SU-DHL-6 (cell line): ENCODE results near the gene SPINK9.

Source experiments
- H2AFZ ChIP-seq: fragments of 200-600 bp; sonication (generic); 2 replicates; pipeline ENCODE4 v1.6.1; 2014; ENCODE audit warnings: low read depth, mild to moderate bottlenecking, moderate library complexity, mixed read lengths, antibody characterized with exemption, low read length; ENCODE audit not compliant: severe bottlenecking
- H3F3A ChIP-seq: fragments of 200-600 bp; shearing (Covaris generic); 2 replicates; pipeline ENCODE4 v1.6.0; 2016; ENCODE audit warnings: antibody characterized with exemption, mild to moderate bottlenecking; ENCODE audit not compliant: insufficient read depth
- H3K27ac ChIP-seq: fragments of 200-600 bp; sonication (generic); 2 replicates; pipeline ENCODE4 v1.5.1; 2016; ENCODE audit warnings: low read depth, mild to moderate bottlenecking, low read length, moderate library complexity, mixed read lengths
- H3K27me3 ChIP-seq: fragments of 200-600 bp; sonication (generic), shearing (Covaris generic); 2 replicates; pipeline ENCODE4 v1.6.0; 2014; ENCODE audit warnings: mild to moderate bottlenecking, low read length
- H3K36me3 ChIP-seq: fragments of 200-600 bp; sonication (generic); 2 replicates; pipeline ENCODE4 v1.6.1; 2014; ENCODE audit warnings: mild to moderate bottlenecking, low read length, mixed read lengths
- H3K4me2 ChIP-seq: fragments of 300-600, 200-600 bp; shearing (Covaris generic), sonication (generic); 2 replicates; pipeline ENCODE4 v1.6.0; 2014; ENCODE audit warnings: low read length, low read depth, mild to moderate bottlenecking; ENCODE audit not compliant: poor library complexity, severe bottlenecking
- H3K4me3 ChIP-seq: fragments of 200-600 bp; sonication (generic); 2 replicates; pipeline ENCODE4 v1.5.1; 2014; ENCODE audit warnings: antibody characterized with exemption, low read length, mild to moderate bottlenecking, mixed read lengths; ENCODE audit not compliant: insufficient read depth, poor library complexity, severe bottlenecking
- H3K79me2 ChIP-seq: fragments of 200-600 bp; sonication (generic); 2 replicates; pipeline ENCODE4 v1.6.1; 2014; ENCODE audit warnings: mild to moderate bottlenecking, low read length, moderate library complexity; ENCODE audit not compliant: insufficient read depth
- H3K9ac ChIP-seq: fragments of 200-600 bp; sonication (generic); 2 replicates; pipeline ENCODE4 v1.7.0; 2014; ENCODE audit warnings: mild to moderate bottlenecking, low read length
- H3K9me2 ChIP-seq: fragments of 200-600 bp; sonication (generic); replicated peaks from 2 replicates; pipeline ENCODE4 v1.6.1; 2014; ENCODE audit warnings: low read length; ENCODE audit not compliant: insufficient read depth
- H3K9me3 ChIP-seq: fragments of 200-600 bp; sonication (generic); 2 replicates; pipeline ENCODE4 v1.6.1; 2014; ENCODE audit warnings: low read length, mixed read lengths; ENCODE audit not compliant: insufficient read depth
- H4K20me1 ChIP-seq: fragments of 200-600 bp; sonication (generic); 2 replicates; pipeline ENCODE4 v1.6.1; 2014; ENCODE audit warnings: low read depth, mild to moderate bottlenecking, antibody characterized with exemption, low read length, moderate library complexity, mixed read lengths
- CTCF ChIP-seq: fragments of 200-600 bp; sonication (generic); IDR thresholded peaks from one replicate; pipeline ENCODE4 v1.5.1; 2017; ENCODE audit warnings: antibody characterized with exemption, mild to moderate bottlenecking, low read length, moderate library complexity; ENCODE audit not compliant: insufficient read depth, poor library complexity, severe bottlenecking
- EZH2phosphoT487 ChIP-seq: fragments of 200-600 bp; sonication (generic), shearing (Covaris generic); conservative IDR thresholded peaks from 2 replicates; pipeline ENCODE4 v1.6.1; 2018; ENCODE audit warnings: mild to moderate bottlenecking, antibody characterized with exemption, low read length, moderate library complexity, mixed read lengths

SPINK9 gene

GRCh38 chr5:148372166-148372725 is 36.9 kb downstream of the SPINK9 start:
- Histone ChIP-seq H3K9me3 (peaks cover 9% of the 10 kb centered on the region; the same call in 1 of the 2 replicates), H4K20me1 (no peaks in the 10 kb centered on the region), H3F3A (no peaks in the 10 kb centered on the region), H3K27ac (no peak overlapping the region), H3K9me2 (0 out of 2 replicates have a peak, but pooled peaks cover 4% of the 10 kb centered on the region), H3K79me2 (no peaks in the 10 kb centered on the region), H2AFZ (no peak overlapping the region), H3K4me2 (no peak overlapping the region), H3K36me3 (no peaks in the 10 kb centered on the region), H3K9ac (no peak overlapping the region), H3K27me3 (no peaks in the 10 kb centered on the region), H3K4me3 (no peak overlapping the region)
- TF ChIP-seq CTCF, result no peak
- no peak for TF ChIP-seq EZH2phosphoT487

GRCh38 chr5:148372893-148373292 is 37.5 kb downstream of the SPINK9 start:
- H3K4me3 ChIP-seq, result no peak overlapping the region
- H3K36me3 ChIP-seq, result no peaks in the 10 kb centered on the region
- H3K9me2 ChIP-seq, result 0 out of 2 replicates have a peak, but pooled peaks cover 3% of the 10 kb centered on the region
- H3F3A ChIP-seq, result no peaks in the 10 kb centered on the region
- no peaks in the 10 kb centered on the region for H4K20me1 ChIP-seq
- no peak overlapping the region for H3K27ac ChIP-seq
- H2AFZ ChIP-seq, result no peak overlapping the region
- H3K27me3 ChIP-seq, result no peaks in the 10 kb centered on the region
- H3K9ac ChIP-seq, result no peak overlapping the region
- no peak for TF ChIP-seq EZH2phosphoT487
- no peak for TF ChIP-seq CTCF
- no peak overlapping the region for H3K4me2 ChIP-seq
- no peaks in the 10 kb centered on the region for H3K79me2 ChIP-seq
- peaks cover 9% of the 10 kb centered on the region; the same call in 1 of the 2 replicates for H3K9me3 ChIP-seq

GRCh38 chr5:148374690-148375360 is 39.5 kb downstream of the SPINK9 start:
- H3F3A ChIP-seq, result no peaks in the 10 kb centered on the region
- no peaks in the 10 kb centered on the region for H3K27me3 ChIP-seq
- no peak overlapping the region for H3K4me3 ChIP-seq
- no peak overlapping the region for H3K9ac ChIP-seq
- H3K4me2 ChIP-seq, result no peak overlapping the region
- peak; percentile 67 for TF ChIP-seq CTCF
- no peak for TF ChIP-seq EZH2phosphoT487
- no peaks in the 10 kb centered on the region for H3K79me2 ChIP-seq
- H2AFZ ChIP-seq, result no peak overlapping the region
- H4K20me1 ChIP-seq, result no peaks in the 10 kb centered on the region
- no peak overlapping the region for H3K27ac ChIP-seq
- no peaks in the 10 kb centered on the region for H3K9me3 ChIP-seq
- H3K36me3 ChIP-seq, result no peaks in the 10 kb centered on the region
- no peaks in the 10 kb centered on the region for H3K9me2 ChIP-seq
